Astrocyte of the hippocampus (primary cell): ENCODE measurements around the gene CAPNS1.

Source experiments
- DNase-seq: peaks from one replicate; pipeline ENCODE4 v3.0.0; 2011; ENCODE audit warnings: low read depth, low spot score

The CAPNS1 gene

DNA sequence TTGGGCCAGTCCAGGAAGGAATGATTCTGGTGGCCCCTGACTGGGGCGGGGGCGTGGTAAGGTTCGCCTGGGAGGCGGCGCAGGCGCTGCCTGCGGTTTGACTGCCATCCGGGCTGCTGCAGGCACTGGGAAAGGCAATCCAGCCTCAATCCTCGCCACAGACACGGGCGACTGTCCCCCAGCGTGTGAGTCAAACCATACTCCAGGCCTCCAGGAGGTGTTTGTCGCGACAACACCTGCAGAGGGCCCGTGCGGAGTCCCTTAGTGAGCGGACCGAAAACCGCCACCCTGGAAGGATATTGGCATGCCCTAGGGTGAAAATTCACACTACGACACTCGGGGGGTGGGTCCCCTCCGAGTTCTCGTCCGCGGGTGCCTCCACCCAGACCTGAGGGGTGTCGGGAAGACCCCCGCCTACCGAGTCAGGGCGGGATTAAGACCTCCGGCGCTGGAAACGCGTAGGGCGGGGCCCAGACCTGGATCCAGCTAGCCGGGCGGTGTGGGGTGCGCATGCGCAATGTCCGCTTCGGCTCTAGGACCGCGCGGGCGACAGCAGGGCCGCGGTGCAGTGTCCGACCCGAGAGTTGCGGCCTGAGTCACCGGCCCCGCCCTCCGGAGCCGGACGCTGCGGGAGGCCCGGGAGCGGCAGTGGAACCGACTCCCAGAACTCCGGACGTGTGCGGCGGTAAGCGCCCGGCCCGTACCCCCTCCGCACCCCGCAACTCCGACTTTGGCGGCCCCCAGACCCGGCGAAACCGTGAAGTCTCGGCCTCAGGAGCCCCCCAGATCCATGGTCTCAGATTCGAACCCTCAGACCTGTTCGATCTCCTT lies at the start of gene CAPNS1:
Gene CAPNS1, plus strand, starts transcription at position 594 of the 831 bp plus-strand sequence. CDS start 946 bp downstream, outside the sequence.
- peak; percentile 99 for DNase-seq

DNA sequence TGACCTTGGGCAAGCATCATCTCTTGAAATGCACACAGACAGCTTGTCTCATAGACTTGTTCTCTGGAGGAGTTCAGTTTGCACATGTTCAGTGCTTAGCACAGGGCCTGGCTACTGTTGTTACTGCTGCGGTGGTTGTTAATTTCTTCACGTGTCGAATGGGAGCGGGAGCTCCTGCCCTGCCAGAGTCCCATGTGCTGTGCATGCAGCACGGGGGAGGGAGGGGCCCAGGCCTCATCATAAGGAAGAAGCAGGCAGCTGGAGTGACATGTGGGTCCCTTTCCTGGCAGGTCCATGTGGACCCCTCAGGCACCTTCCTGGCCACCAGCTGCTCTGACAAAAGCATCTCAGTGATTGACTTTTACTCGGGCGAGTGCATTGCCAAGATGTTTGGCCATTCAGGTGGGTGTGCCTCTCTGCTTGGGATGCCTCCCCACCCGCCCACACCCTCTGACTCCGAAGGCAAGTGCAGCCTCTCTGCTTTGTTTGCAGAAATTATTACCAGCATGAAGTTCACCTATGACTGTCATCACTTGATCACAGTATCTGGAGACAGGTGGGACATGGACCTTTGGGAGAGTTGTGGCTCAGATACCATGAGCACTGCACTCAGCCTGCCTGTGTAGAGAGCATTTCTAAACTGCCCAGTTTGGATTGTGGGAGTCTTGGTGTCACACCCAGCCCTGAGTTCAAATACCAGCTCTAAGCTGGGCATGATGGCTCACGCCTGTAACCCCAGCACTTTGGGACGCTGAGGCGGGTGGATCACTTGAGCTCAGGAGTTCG lies 48.8 kb upstream of the CAPNS1 start:
- DNase-seq, result no peak

GRCh38 chr19:36092566-36092965 lies 47.3 kb upstream of the CAPNS1 start:
- DNase-seq, result no peak

DNA sequence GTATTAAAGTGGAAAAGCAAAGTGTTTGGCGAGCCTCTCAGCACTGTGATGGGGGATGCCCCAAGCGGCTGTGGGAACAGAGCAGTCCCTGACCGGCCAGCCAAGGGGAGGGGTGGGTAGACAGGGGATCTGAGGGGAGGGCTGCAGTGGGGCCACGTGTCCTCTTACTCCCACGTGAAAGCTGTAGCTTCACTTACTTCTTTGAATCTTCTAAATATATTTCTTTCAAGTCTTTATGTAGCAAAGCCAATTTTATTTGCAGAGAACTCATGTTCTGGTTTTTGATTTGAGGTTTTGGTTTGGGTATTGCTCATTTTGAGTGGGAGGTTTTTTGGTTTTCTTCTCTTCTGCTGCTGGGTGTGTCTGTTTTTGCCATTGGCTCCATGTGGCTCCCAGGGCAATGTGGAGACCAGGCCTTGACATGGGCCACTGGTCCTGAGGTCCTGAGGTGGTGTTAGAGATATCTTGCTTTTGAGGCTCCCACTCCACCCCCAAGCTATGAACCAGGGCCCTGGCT lies 46.7 kb upstream of the CAPNS1 start:
- no peak for DNase-seq

DNA sequence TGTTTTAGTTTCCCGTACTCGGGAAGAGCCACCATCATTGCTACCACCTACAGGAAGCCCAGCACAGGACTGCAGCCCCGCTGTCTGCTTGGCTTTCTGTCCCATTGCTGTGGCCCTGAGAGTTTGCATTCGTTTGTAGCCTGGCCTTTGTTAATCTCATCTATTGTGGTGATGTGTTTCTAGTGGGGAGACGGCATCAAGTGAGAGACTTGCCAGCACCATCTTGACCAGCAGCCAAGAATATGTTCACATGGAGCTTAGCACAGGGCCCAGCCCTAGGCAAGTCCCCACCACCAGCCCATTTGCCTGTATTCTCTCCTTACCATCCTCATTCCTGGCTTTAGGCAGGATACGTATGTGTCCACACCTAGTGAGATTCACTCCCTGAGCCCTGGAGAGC lies 46.2 kb upstream of the CAPNS1 start:
- DNase-seq, result peak; percentile 42

GRCh38 chr19:36097036-36097435 lies 42.8 kb upstream of the CAPNS1 start:
- DNase-seq, result no peak

DNA sequence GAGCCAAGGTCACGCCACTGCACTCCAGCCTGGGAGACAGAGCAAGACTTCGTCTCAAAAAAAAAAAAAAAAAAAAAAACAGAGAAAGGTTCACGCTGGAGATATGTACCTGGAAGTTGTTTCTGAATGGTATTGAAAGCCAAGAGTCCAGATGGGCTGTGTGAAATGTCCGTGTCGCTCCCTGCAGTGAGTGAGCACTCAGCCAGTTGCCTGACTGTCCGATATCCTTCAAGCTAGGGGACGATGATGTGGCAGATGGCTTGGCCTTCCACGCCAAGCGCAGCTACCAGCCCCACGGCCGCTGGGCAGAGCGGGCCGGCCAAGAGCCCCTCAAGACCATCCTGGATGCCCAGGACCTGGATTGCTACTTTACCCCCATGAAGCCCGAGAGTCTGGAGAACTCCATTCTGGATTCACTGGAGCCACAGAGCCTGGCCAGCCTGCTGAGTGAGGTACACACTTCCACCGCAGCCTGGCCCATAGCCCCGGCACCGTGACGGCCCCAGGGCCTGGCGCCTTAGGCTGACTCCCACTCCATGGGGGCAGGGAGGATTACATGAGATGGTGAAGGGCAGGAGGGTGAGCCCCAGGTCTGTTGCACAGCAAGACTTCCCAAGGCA lies 40.6 kb upstream of the CAPNS1 start:
- DNase-seq, result no peak

GRCh38 chr19:36100476-36100875 lies 39.4 kb upstream of the CAPNS1 start:
- no peak for DNase-seq

- no peak for DNase-seq
Observed at GRCh38 chr19:36101550-36102327, 38.1 kb upstream of the CAPNS1 start.

DNA sequence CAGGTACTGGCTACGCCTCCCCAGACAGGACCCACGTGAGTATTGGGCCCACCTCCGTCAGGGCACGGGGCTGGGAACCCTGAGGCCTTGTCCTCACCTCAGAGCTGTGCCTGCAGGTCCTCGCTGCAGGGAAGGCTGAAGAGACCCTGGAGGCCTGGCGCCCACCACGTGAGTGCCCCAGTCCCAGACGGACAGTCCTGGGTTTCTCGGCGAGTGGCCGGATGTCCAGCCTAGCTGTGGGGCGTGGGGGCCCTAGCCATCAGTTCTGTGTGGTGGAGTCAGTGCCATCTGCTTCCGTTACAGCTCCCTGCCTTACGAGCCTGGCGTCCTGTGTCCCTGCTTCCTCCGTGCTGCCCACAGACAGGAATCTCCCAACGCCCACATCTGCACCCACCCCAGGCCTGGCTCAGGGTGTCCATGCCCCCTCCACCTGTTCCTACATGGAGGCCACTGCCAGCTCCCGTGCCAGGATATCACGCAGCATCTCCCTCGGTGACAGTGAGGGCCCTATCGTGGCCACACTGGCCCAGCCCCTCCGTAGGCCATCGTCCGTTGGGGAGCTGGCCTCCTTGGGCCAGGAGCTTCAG lies 36.7 kb upstream of the CAPNS1 start:
- no peak for DNase-seq

DNA sequence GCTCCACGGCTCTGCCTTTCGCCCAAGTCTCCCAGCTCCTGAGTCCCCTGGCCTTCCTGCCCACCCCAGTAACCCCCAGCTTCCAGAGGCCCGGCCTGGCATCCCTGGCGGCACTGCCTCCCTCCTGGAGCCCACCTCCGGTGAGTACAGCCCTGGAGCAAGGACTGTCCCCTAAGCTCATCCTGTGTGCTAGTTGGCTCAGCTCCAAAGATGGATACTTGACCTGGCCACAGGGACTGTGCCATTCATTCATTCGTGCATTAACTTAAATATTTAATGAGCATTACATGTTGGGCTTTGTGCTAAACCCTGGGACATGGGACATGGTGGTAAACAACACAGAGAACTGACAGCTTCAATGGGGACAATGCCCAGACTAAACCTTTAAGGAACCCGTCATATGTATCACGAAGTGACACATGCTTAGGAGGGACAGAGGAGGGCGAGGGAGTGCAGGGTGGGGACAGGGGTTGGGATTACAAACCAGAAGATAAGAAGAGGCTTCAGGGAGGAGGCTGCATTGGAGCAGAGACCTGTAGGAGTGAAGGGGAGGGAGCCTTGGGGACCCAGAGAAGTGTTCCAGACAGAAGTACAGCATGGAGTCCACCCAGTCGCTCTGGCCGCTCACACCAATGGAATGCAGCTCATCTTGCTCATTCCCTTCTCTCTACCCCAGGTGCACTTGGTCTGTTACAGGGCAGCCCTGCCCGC lies 35.9 kb upstream of the CAPNS1 start:
- DNase-seq, result no peak

GRCh38 chr19:36106441-36106840 lies 33.4 kb upstream of the CAPNS1 start:
- DNase-seq, result no peak

DNA sequence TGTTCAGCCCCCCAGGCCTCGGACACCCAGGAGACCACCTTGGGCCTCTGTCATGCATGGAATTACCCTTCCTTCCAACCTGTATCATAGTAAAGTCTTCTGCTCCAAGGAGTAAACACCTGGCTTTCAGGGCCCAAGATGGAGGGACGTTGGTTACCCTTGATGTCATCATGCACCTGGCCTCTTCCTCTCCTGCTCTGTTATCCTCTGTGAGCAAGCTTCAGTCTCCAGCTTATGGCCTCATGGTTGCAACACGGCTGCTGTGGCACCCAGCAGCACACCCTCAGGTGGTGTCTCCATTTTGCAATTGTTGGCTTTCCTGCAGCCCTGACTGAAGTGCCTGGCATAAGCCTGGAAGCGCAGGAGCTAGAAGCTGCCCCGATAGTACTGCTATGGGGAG lies 32.9 kb upstream of the CAPNS1 start:
- no peak for DNase-seq

DNA sequence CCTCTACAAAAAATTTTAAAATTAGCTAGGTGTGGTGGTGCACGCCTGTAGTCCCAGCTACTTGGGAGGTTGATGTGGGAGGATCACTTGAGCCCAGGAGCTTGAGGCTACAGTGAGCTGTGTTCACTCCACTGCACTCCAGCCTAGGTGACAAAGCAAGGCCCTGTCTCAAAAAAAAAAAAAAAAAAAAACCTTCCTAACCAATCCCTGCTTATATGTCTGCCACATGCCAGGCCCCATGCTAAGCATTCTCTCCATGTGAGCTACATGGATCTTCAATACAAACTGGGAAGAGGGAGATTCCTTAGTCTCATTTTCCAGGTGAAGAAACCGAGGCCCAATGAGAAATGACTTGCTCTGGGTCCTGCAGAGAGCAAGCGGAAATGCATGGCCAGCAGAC lies 31.2 kb upstream of the CAPNS1 start:
- DNase-seq, result no peak

DNA sequence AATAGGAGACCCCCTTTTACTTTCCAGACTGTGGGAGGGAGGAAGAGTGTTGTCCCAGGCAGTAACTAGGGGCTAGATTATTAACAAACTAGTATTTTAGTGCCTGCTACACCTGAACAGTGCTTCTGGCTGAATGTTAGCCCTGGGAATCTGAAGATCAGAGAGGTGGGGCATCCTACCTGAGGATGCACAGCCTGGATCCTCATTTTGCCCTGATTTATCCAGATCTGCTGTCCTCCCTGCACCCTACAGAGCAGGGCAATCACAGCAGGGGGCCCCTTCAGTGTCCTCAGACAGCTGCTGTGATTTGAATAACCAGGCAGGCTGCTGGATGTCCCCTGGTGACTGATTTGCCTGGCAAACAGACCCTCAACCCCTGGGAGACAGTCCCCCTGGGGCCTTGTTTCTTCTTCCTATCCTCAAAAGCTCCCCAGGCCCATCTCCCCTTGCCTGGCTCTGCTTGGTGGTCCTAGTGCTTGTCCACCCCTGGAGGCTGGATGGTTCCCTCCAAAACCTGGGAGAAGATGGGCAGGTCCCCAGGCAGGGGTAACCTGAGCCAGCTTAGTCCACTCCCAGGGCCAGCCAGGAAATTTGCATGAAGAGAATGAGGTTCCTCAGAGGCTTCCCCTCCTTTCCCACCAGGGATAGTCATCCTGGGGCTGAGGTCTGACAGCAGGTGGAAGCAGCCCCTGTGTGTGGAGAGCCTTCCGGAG lies 29.2 kb upstream of the CAPNS1 start, which contains the start of gene OVOL3:
Gene OVOL3, plus strand, starts transcription at position 657 of the 713 bp plus-strand sequence. CDS start 60 bp downstream, outside the sequence.
- DNase-seq, result no peak

DNA sequence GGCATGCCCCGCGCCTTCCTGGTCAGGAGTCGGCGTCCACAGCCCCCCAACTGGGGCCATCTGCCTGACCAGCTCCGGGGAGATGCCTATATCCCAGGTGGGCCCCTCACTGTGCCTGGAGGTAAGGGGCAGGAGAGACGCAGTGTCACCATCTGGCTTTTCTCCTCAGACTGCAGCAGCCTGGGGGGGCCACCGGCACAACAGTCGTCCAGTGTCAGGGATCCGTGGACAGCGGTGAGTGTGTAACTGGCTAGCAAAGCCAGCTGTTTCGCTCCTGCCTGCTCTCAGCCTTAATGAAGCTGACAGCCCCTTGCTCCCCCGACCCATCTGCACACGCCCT lies 28.7 kb upstream of the CAPNS1 start:
- DNase-seq, result no peak

GRCh38 chr19:36112678-36113077 lies 27.2 kb upstream of the CAPNS1 start:
- no peak for DNase-seq

GRCh38 chr19:36113425-36113824 lies 26.4 kb upstream of the CAPNS1 start:
- DNase-seq, result no peak

- peak; percentile 37 for DNase-seq
Observed at GRCh38 chr19:36113894-36114720, 25.8 kb upstream of the CAPNS1 start.
